GM18498 (cell line): Measurements from ENCODE around the gene EIF4E3.

Source experiments
- ATAC-seq: cut with Tn5 transposase; IDR thresholded peaks from one replicate; pipeline ENCODE4 v1.9.1; 2021; ENCODE audit warnings: mild to moderate bottlenecking, moderate library complexity; ENCODE audit not compliant: unreplicated experiment

EIF4E3 gene

GRCh38 chr3:71724171-71724453 is 1.1 kb downstream of the EIF4E3 start:
- ATAC-seq: no peak

GRCh38 chr3:71723452-71724170 is 1.6 kb downstream of the EIF4E3 start:
- ATAC-seq: no peak

GRCh38 chr3:71722693-71723092 is 2.5 kb downstream of the EIF4E3 start:
- no peak for ATAC-seq

GRCh38 chr3:71721651-71722157 is 3.5 kb downstream of the EIF4E3 start:
- ATAC-seq: no peak

- ATAC-seq: no peak
These were observed 4.2 kb downstream of the EIF4E3 start for GRCh38 chr3:71721002-71721401.

GRCh38 chr3:71718072-71718471 is 7.1 kb downstream of the EIF4E3 start:
- no peak for ATAC-seq

GRCh38 chr3:71714595-71714994 is 10.6 kb downstream of the EIF4E3 start:
- no peak for ATAC-seq

- ATAC-seq: no peak
These were observed 12.2 kb downstream of the EIF4E3 start for GRCh38 chr3:71713041-71713440.

- ATAC-seq: peak; percentile 87
These were observed 14.2 kb downstream of the EIF4E3 start for GRCh38 chr3:71710906-71711494.

- no peak for ATAC-seq
These were observed 15.2 kb downstream of the EIF4E3 start for GRCh38 chr3:71709908-71710511.

- ATAC-seq: no peak
These were observed 16.6 kb downstream of the EIF4E3 start for GRCh38 chr3:71708476-71709105.

- ATAC-seq: no peak
These were observed 17.6 kb downstream of the EIF4E3 start for GRCh38 chr3:71707595-71707994.

GRCh38 chr3:71705681-71706080 is 19.5 kb downstream of the EIF4E3 start:
- ATAC-seq: no peak

- ATAC-seq: no peak
These were observed 20.3 kb downstream of the EIF4E3 start for GRCh38 chr3:71704915-71705314.

GRCh38 chr3:71703797-71704196 is 21.4 kb downstream of the EIF4E3 start:
- no peak for ATAC-seq

GRCh38 chr3:71702131-71703024 is 22.8 kb downstream of the EIF4E3 start:
- no peak for ATAC-seq

GRCh38 chr3:71701251-71701762 is 23.9 kb downstream of the EIF4E3 start:
- ATAC-seq: no peak

GRCh38 chr3:71695000-71695482 is 30.2 kb downstream of the EIF4E3 start:
- no peak for ATAC-seq

GRCh38 chr3:71694358-71694999 is 30.7 kb downstream of the EIF4E3 start:
- no peak for ATAC-seq

- no peak for ATAC-seq
These were observed 31.6 kb downstream of the EIF4E3 start for GRCh38 chr3:71693641-71694040.
